SK-MEL-5 (cell line): ENCODE measurements around the gene NLRC3. TPM values are rescaled to one million over a fixed set of nuclear protein-coding genes. Genes with fewer than 3 reads are reported as not detected.
"Not testable (repeated sequence)": the region's sequence is repeated elsewhere in the genome, so short reads cannot be mapped to it uniquely, and the experiment has no call there.

ENCODE experiments used
- DNase-seq: peaks from one replicate; pipeline ENCODE4 v3.0.0-alpha.2; 2016; ENCODE audit warnings: low read depth, low spot score
- in situ Hi-C: cut with HindIII; loops from 2 replicates; pipeline ENCODE4 v1.10.0; 2016; ENCODE audit warnings: low sequenced_read_pairs, high pct_unique_total_duplicates, low pct_unique_long_range_greater_than_20kb
- total RNA-seq: library from RNA; depleted of rRNA; stranded (reverse); fragments of >200 nt; shearing (Covaris generic); gene quantifications from 2 replicates; pipeline ENCODE4 v1.2.3, GENCODE V29; 2014; rRNA removed

NLRC3 gene
- total RNA-seq, 1 experiment from 2014 or later = not detected

DNA sequence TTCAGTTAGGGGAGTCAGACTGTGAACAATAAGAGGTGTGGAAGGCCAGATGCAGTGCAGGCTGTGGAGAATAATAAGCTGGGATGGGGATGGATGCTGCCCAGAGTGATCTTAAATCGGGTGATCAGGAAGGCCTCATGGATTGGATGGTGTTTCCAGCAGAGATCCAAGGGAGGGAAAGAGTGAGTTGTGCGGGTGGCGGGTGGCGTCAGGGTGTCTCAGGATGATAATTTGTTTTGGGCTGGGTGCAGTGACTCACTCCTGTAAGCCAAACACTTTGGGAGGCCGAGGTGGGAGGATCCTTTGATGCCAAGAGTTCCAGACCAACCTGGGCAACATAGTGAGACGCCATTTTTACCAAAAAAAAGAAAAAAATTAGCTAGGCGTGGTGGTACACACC, 68.5 kb downstream of the NLRC3 start:
- in situ Hi-C loops = no loop called here
- DNase-seq = no peak

GRCh38 chr16:3503523-3503922, 73.7 kb downstream of the NLRC3 start:
- DNase-seq = no peak
- in situ Hi-C loops = no loop called here

DNA sequence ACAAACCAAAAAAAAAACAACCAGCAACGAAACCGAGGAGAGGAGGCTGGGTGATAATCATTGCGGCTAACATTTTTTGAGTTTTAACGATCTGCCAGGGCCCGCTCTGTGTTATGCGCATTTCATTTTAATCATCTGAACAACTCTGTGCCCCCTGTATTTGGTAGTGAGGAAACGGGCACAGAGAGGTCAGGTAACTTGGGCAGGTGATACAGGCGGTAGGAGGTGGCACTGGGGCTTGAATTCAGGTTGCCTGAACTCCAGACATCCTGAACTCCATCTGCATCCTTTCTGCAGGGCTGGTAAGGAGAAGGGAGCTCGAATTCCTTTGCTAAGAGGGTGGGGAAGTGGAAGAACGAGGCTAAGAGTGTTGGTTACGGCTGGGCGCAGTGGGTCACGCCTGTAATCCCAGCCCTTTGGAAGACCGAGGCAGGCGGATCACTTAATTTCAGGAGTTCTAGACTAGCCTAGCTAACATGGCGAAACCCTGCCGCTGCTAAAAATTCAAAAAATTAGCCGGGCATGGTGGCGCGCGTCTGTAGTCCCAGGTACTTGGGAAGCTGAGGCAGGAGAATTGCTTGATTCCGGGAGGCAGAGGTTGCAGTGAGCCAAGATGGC, 75.3 kb downstream of the NLRC3 start:
- in situ Hi-C loops = no loop called here

GRCh38 chr16:3501412-3501761, 75.8 kb downstream of the NLRC3 start:
- DNase-seq, in situ Hi-C loops: not testable (repeated sequence)

More for the DNA sequence above, 75.3 kb downstream of the NLRC3 start:
- no peak for DNase-seq

GRCh38 chr16:3498988-3499387, 78.2 kb downstream of the NLRC3 start:
- no peak for DNase-seq
- in situ Hi-C loops = no loop called here

DNA sequence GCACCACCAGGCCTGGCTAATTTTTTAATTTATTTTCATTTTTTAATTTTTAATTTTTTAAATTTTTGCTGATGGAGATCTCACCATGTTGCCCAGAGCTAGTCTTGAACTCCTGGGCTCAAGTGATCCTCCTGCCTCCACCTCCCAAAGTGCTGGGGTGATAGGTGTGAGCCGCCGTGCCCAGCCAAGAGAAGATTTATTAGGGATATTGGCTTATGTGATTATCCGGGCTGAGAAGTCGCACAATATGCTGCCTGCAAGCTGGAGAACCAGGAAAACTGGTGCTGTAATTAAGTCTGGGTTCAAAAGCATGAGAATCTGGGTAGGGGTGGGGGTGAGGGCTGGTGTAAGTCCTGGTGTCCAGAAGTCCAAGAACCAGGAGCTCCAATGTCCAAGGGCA, 79.4 kb downstream of the NLRC3 start:
- in situ Hi-C loops = no loop called here
- no peak for DNase-seq

GRCh38 chr16:3496386-3496785, 80.8 kb downstream of the NLRC3 start:
- in situ Hi-C loops = no loop called here

DNA sequence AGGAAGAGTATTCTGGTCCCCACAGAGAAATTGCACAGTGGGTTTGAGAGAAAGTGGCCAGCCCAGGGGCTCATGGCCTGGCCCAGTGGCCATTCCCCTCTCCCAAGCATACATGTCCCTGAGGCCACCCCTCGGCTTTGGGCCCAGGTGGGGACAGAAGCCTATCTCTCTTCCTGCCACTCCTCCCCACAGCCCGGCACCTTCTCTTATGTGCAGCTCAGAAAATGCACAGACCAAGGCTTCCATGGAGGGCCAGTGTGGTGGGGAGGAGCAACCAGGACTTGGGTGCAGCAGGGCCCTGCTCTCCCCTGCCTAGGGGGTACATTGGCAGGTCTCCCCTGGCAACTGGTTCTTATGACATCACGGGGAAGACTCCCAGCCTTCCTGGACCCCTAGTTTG, 82.0 kb downstream of the NLRC3 start, which contains the start of gene C16orf90:
C16orf90 (minus strand) TSS at position 314 of the 400 bp plus-strand sequence; CDS start at position 246, 68 bp downstream.
- in situ Hi-C loops = no loop called here
- DNase-seq = no peak

More at GRCh38 chr16:3496386-3496785, 80.8 kb downstream of the NLRC3 start:
- DNase-seq = no peak

DNA sequence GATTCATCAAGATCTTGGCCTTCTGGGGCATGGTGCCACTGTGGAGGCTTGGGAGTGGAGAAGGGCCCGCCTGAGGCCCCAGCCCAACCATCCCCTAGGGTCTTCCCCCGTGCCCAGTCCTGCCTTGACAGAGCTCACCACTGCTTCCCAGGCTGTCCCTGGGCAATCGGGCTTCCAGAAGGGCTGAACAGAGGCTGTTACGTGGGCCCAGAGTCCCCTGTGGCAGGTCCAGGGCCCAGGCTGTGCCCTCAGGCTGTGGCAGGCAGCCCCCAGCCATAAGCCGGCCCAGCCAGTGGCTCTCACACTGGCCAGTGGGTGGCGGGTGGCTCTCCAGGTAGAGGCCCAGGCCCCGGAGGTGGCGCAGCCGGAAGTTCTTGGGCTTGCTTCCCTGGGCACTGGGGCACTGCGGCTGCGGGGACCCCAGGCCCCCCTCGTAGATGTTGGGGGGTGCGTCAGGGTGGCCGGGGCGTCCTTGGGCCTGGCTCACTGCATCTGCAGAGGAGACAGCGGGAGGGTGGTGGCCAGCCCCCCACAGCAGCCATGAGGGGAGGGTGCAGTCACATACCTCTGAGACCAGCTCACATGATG, 82.7 kb downstream of the NLRC3 start:
- DNase-seq = no peak
- in situ Hi-C loops = no loop called here

GRCh38 chr16:3492356-3492755, 84.8 kb downstream of the NLRC3 start:
- DNase-seq = no peak
- in situ Hi-C loops = no loop called here

DNA sequence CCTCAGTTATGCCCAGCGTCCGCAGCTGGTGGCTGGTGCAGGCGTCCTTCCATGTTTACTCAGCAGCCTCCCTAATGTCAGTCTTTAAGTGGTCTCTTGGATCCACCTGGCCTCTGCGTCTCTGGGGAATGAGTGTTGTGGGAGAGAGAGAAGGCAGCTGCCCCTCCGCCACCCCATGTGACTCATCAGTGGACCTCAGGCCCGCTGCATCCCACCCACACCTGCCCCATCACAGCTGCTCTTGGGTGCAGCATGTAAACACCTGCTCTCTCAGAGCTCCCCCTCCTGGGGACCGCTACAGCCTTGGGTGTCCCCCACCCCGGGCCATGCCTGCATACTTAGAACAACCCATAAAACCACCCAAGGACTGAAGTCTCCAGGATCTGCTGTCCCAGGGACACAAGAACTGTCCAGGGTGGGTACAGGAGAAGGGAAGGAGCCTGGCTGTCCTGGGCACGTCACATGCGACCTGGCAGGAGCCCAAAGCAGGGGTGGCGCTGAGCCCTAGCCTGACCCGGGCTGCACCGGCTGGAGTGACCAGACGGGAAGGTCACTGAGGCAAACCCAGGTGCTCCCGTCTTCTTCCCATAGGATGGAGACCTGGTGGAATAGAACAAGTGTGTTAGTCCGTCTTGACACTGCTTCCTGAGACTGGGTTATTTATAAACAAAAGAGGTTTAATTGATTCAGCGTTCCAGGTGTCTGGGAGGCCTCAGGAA, 86.1 kb downstream of the NLRC3 start:
- in situ Hi-C loops = no loop called here
- DNase-seq = no peak

Other genes starting within 250 kb of the NLRC3 start
- gene OR2C1, start 221.5 kb downstream of the NLRC3 start, total RNA-seq = not detected in 2 replicates
- 9.0 and 13.3 TPM in 2 replicates for gene ZSCAN32, start 176.4 kb downstream of the NLRC3 start, total RNA-seq
- gene ZNF174, start 176.2 kb downstream of the NLRC3 start, total RNA-seq = 11.6 and 13.4 TPM in 2 replicates
- 2.8 and 3.1 TPM in 2 replicates for gene ZNF597, start 133.9 kb downstream of the NLRC3 start, total RNA-seq
- 4.7 and 5.2 TPM in 2 replicates for gene NAA60, start 133.7 kb downstream of the NLRC3 start, total RNA-seq
- gene C16orf90, start 81.9 kb downstream of the NLRC3 start, total RNA-seq = not detected in 2 replicates
- gene CLUAP1, start 76.4 kb downstream of the NLRC3 start, total RNA-seq = 19.0 and 23.6 TPM in 2 replicates
- gene SLX4, start 34.2 kb upstream of the NLRC3 start, total RNA-seq = 1.8 and 2.0 TPM in 2 replicates
- gene DNASE1, start 77.3 kb upstream of the NLRC3 start, total RNA-seq = 3.6 and 3.9 TPM in 2 replicates
- gene TRAP1, start 140.1 kb upstream of the NLRC3 start, total RNA-seq = 98.7 and 105 TPM in 2 replicates